Measurements from ENCODE around the gene ZNF101.

ZNF101 gene

DNA sequence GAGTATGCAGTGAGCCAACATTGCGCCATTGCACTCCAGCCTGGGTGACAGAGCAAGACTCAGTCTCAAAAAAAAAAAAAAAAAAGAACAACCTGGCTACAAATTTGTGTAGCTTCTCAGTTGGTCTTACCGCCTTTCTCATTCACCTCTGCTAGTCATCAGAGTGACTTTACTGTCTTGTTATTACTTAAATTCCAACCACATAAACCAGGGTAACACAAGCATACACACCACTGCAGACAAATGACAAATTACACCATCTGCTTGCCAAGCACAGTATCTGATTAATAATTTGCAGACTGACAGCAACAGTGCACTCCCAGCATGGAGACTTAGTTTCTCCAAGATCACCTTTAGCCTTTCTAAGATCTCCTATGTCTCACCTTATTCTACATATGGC is 53.3 kb downstream of the ZNF101 start:
- no peak for DNase-seq
- Histone ChIP-seq H3K4me3 (ENCODE audit: low read depth, low read length) (no peak overlapping the region), H3K27ac (no peak overlapping the region), H3K36me3 (replicated peaks) (no peaks in the 10 kb centered on the region), H3K27me3 (replicated peaks) (no peaks in the 10 kb centered on the region)
- in situ Hi-C loops (cut with HindIII; ENCODE audit: low pct_ligation_motif_present, low sequenced_read_pairs): no loop called here
- TF ChIP-seq, protein P1, sequence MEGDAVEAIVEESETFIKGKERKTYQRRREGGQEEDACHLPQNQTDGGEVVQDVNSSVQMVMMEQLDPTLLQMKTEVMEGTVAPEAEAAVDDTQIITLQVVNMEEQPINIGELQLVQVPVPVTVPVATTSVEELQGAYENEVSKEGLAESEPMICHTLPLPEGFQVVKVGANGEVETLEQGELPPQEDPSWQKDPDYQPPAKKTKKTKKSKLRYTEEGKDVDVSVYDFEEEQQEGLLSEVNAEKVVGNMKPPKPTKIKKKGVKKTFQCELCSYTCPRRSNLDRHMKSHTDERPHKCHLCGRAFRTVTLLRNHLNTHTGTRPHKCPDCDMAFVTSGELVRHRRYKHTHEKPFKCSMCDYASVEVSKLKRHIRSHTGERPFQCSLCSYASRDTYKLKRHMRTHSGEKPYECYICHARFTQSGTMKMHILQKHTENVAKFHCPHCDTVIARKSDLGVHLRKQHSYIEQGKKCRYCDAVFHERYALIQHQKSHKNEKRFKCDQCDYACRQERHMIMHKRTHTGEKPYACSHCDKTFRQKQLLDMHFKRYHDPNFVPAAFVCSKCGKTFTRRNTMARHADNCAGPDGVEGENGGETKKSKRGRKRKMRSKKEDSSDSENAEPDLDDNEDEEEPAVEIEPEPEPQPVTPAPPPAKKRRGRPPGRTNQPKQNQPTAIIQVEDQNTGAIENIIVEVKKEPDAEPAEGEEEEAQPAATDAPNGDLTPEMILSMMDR (IDR thresholded peaks at IDR 0.05; ENCODE audit: low read depth, low read length, missing control alignments): no peak

DNA sequence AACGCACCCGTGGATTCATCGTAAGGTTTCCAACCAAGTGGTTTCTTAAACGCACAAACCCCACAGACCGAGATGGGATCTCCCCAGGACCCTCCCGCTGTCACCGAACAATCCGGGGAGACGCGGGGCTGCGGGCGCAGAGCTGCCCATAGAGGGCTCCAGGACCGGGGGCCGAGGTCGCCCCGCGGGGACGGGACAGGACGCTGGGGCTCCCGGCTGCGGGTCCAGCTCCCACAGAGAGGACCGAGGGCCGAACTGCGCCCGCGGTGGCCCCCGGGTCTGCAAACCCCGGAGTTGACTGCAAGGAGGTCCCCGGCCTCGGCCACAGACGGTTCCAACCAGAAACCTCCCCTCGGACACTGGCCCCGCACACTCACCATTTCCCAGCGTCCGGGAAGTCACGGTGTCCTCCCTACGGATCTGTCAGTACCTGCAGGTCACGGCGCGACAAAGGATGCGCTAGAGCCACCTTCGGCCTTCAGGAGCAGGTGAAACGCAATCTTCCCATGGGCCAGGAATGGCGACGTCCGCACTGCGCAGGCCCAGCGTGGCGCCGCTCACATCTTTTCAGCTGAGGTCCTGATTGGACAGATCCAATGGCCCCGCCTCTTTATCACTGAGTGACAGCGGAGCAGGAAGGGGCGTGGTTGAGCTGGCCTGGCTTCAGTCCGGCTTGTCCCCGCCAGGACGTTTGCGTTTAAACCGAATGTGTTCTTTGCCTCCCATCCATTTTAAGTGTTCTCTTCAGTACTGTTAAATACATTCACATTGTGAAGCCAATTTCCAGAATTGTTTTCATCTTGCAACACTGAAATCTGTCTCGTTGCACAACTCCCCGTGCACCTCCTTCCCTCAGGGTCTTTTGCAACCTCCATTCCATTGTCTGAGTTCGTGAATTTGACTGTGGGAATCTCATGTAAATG is 64.2 kb downstream of the ZNF101 start, which contains the start of gene ZNF14:
ZNF14 (minus strand) TSS at position 534 of the 923 bp plus-strand sequence; CDS start at position 380, 154 bp downstream.
- in situ Hi-C loops (cut with HindIII; ENCODE audit: low pct_ligation_motif_present, low sequenced_read_pairs): no loop called here

More for the DNA sequence above, 64.2 kb downstream of the ZNF101 start, which contains the start of gene ZNF14:
- DNase-seq: peak; percentile 94
- no peaks in the 10 kb centered on the region for H3K36me3 ChIP-seq (replicated peaks)
- TF ChIP-seq, protein P1 (IDR thresholded peaks at IDR 0.05; ENCODE audit: low read depth, low read length, missing control alignments): peak; percentile 34
- peak within 1 kb of the TSS; percentile 13 for H3K27ac ChIP-seq
- H3K27me3 ChIP-seq (replicated peaks): no peaks in the 10 kb centered on the region
- H3K4me3 ChIP-seq (ENCODE audit: low read depth, low read length): peak within 1 kb of the TSS; percentile 98
